Stimulated activated CD4-positive, alpha-beta T cell treated with anti-CD3 and anti-CD28 coated beads, TNF-alpha, amount 100 ng/mL, for 4 hours (primary cell): ENCODE data around the gene MGAT5.

ENCODE experiments used
- DNase-seq, 3 experiments: peaks; one replicate each; pipeline ENCODE4 v3.0.0-alpha.2; 2020; ENCODE audit warnings: low read depth in 3 of 3

Gene MGAT5

DNA sequence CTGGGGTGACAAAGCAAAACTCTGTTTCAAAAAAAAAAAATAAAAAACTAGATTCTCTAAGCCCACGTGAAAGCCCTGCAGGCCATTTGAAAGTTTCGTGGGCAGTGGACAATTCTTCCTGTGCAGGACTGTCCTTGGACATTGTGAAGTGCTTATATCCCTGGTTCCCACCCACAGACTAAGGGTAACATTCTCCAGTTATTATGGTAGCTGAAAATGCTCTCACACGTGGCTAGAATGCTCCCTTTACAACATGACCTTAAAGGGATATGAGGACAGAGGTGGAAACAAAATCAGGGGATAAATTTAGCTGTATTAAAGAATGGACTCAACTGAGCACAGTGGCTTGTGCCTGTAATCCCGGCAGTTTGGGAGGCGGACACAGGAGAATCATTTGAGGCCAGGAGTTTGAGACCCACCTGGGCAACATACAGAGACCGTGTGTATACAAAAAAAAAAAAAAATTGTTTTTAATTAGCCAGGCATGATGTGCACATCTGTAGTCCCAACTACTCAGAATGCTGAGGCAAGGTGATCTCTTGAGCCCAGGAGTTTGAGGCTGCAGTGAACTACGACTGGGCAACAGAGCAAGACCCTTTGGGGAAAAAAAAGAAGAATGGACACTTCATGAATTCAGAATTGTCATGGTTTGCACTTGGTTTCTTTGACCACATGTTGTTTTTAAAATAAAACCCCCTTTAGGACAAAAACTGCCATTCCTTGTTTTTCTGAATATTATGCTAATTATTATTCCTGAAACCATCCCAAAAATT, 167.9 kb downstream of the MGAT5 start:
- DNase-seq: no peak

DNA sequence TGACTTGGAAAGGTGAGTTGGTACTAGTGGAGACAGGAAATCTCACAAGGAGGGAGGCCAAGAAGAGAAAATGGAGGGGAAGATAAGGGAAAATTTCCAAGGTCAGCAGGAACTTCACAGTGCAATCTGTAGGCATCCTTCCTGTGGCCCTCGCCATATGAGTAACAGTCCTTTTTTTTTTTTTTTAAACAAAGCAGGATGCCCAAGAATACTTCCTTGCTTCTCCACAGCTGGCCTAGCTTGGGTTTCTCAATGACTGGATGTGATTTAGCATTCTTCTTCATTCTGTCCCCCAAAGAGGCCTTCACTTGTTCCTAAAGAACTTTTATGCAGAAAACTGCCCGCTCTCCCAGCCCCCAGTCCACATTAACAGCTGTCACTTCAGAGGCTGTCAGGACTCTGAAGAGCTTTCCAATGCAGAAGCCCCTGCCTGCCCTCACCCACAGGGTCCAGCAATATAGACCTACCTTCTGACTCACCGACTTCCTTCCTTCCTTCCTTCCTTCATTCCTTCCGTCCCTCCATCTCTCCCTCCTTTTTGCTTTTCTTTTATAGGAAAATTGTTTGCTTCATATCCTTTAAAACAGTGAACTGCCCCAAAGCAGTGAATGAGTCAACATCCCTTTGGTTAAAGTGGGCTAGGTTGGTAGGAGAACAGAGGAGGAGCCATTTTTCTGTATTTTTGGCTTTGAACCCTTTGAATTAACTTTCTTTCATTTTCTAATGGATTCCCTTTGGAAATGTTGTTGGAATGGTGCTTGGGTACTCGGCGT, 172.0 kb downstream of the MGAT5 start:
- DNase-seq: no peak

DNA sequence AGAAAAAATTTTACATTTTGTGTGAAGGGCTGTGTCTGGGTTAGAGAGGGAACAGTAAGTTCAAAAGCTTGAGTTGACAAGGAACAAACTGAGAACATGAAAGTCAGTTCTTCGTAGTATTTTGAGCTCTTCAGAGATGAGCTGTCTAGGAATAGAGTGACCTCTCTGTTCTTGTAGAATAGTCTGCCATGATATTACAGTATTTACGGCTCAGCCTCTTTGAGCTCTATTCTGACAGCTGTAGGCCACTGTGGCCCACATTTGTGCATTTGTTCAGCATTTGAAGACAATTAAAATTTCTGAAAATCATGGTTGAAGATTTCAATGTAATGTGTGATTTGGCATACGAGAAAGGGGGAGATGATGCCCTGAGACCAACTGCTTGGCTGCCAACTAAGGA, 172.8 kb downstream of the MGAT5 start:
- DNase-seq: no peak

DNA sequence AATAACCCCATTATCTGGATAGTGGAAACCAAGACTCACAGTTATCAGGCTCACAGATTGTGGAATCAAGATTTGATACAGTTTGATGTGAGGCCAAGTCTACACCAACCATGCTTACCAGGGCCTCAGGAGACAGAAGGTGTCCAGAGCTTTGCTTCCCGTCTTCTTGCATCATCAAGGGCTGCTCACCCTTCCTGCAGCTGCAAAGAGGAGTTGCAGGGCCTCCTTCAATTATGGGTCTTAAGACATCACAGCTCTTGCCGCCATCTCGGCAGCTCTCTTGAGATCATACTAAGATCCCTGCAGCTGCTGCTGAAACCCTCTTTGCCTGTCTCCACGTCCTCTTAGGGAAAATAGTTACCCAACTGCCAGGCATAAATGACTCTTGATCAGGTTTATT, 176.0 kb downstream of the MGAT5 start:
- no peak for DNase-seq

DNA sequence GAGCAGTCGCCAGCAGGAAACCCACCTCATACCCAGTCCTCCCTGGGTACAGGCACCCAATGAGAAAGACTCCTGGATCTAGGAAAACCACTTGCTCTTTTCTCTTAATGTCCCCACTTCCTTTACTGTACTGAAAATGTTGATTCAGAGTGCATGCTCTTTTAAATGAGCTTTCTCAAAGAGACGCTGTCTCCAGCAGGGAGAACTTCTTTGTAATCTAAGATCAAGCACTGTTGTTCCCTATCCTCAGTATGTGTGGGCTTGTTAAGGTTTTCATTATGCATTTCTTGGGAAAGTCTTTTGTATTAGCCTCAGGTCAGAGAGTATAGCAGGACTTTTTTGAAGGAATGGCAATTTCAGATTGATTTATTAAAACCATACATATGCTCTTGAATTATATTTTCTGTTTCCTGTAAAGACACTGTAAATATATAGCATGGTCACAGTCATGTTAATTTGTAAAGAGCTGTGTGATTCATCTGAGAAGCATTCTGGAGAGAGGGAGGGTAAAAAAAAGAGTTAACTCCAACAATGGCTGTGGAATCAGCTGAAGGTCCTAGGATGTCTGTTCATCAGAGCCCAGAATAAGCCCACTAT, 178.1 kb downstream of the MGAT5 start:
- DNase-seq: no peak

DNA sequence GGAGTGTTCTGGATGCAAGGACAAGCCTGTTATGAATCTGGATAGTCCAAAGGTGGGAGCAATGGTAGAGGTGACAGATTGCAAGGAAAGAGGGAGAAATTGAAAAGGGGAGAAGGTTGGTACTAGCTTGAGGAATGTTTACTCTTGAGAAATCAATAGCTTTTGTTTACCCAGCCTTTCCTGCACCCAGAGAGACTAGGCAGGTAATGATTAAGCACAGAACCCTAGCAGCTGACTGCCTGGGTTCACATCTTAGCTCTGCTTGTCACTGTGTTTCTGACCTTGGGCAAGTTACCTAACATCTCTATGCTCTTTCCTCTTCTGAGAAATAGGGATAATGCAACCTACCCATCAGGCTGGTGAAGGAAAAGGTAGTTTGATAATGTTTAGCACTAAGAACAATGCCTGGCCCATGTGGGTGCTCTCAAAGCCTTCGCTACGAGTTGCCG, 178.6 kb downstream of the MGAT5 start:
- no peak for DNase-seq

DNA sequence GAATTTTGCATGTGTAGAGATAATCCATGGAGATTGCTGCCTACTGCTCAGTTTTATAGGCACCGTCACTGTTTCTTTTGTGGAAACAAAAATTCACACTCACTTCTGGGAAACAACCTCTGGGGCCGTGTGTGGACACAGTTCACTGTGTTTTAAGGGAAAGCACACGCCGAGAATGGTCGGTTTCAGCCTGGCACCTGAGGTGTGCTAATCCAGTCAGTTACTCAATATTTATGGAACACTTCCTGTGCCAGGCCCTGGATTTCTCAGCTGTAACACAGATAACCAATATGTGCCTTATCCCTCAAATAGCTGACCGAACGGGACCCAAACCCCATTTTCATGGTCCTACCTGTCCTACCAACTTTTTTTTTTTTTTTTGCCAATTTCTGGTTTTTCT, 179.6 kb downstream of the MGAT5 start:
- no peak for DNase-seq

DNA sequence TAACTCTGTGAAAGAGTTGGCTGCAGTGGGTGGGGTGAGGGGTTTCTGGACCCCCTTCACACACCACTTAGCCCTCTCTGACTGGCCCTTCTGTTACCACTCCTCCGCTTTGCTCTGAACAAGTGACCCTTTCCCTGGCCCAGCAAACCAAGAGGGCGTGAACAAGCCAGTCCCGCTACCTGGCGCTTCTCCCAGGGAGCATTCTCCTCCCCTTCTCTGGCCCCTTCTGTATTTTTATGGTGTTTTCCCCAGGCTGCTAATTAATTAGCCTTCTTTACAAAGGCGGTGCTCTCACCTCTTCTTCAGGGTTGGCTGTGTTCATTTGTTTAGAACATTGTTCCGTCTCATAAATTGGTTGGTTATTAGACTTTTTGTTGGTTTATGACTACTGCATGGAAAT, 180.1 kb downstream of the MGAT5 start:
- DNase-seq: no peak

DNA sequence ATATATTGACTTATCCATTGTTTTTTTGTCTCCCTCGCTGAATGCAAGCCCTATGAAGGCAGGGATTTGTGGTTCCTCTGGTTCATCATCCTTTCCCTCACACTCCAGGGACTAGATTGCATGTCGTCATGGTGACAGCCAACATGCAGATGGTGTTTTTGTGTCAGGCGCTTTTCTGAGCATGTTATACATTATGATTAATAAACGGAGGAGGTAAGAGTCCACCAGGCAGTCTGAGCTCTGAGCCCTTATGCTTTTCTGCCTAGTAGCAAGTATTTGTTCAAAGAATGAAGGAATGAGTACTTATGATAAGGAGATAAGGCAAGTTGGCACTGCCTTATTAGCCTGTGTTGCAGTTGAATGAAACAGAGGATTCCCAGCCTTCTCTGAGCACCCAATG, 181.6 kb downstream of the MGAT5 start:
- DNase-seq: no peak

DNA sequence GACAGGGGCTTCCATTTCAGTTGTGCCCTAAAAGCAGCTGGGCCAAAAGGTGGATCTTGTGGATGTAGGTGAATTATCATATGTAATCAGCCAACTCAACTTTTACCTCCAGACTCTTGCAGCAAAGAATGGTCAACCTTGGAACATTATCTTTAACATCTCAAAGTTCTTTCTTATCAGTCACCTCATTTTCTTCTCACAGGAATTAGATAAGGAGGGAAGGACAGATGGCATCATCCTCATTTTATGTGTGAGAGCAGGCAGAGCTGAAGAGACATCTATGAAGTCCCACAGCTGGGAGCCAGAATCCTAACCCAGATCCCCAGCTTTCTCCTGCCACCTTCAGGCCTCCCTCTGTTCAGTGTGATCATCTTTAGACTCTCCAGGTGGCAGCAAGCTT, 182.1 kb downstream of the MGAT5 start:
- no peak for DNase-seq

DNA sequence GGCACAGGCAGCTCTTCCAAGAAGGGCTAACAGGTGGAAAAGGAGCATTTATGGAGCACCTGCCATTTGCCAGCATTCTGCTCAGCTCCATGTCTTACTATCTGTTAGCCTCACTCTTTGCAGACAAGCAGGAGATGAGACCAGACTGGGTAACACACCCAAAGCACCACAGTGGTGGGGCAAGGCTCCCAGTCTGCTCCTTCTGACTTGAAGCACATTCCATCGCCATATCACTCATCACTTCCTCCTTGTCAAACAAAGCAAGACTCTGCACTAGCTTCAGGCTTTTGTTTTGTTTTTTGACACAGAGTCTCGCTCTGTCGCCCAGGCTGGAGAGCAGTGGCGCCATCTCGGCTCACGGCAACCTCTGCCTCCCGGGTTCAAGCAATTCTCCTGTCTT, 182.8 kb downstream of the MGAT5 start:
- no peak for DNase-seq

DNA sequence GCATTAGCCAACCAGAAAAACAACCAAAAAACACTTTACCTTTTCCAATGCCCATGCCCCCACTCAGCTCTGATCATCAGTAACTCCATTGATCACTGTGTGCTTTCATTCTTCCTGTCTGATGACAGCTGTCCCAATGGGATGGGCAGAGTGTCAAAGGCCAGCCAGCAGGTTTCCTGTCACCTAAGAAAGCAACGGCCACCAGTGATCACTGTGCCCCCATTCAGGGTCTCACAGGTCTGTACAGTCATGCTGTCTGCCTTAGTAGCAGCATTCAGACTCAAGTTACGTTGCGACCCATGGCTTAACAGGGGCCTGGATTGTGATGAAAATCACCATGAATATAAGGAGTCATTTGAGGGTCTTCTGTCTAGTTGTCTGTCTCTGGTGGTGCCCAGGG, 184.5 kb downstream of the MGAT5 start:
- no peak for DNase-seq

DNA sequence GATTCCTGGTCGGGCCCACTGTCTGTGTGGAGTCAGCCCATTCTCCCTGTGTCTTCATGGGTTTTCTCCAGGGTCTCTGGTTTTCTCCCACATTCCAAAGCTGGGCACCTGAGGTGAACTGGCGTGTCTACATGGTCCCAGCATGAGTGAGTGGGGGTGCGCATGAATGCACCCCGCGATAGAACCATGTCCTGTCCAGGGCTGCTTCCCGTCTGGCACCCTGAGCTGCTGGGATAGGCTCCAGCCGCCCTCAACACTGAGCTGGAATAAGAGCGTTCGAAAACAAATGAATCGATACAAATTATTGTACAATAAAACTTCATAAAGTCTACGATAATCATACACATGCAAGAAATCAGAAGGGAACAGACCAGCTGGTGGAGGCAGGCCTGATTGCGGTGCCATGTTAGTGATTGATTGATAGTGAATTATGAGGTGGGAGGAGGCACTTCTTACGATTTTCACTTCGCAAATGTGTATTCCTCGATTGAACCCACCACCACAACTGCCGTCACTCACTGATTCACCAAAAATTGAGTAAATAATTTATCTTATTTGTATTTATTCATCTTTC, 186.6 kb downstream of the MGAT5 start:
- no peak for DNase-seq

DNA sequence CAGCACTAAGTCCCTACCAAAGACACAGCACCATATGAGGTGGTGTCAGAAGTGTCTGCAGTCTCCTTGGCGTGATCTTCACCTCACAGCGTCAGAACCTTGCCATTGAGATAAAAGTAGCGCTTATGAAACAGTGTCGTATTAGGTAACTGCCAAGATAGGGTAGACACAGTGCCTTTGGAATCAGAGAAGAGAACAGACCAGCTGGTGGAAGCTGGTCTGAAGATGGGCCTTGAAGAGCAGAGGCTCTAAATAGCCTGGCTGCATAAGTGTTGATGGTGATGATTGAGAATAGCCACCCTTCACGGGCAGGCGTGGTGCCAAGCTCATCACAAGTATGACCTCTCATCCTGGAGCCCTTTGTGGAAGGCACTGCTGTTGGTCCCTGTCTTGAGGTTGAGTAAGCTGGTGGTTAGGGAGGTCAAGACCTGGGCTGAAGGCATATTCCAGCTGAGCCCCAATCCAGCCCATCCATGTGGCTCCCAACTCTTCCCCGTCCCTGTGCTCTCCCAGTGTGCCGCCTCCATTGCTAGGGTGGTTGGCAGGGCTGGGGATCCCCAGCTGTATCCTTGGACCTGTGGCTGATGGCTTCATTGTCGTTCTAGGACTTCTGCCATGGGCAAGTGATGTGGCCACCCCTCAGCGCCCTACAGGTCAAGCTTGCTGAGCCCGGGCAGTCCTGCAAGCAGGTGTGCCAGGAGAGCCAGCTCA, 187.4 kb downstream of the MGAT5 start:
- DNase-seq: no peak

DNA sequence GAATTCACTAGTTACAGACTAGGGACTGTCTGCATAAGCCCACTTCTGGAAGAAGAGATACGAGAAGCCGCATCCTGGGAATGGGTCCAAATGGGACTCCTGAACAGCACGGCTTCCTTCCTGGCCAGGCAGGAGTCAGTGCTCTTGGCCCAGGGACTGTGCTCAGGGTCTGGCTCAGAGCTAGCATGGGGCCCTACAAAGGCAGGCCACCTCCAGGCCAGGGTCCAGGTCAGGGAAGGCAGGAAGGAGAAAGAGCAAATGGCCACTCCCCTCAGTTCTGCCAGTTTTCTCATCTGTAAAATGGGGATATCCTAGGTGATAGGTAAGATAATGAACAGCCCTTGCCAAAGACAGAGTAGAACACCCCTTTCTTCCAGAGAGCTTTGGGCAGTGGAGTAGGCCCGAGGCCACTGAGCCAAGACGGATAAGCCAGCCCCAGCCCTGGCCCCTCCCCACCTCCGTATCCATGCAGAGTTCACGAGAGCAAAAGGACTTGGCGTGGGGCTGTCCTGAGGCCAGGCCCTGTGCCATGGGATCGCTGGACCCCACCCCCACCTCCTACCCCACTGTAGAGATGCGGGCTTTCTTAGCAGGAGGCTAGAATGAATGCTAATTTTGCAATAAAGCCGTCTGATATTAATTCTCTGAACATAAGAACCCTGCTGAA, 190.1 kb downstream of the MGAT5 start:
- DNase-seq: no peak

DNA sequence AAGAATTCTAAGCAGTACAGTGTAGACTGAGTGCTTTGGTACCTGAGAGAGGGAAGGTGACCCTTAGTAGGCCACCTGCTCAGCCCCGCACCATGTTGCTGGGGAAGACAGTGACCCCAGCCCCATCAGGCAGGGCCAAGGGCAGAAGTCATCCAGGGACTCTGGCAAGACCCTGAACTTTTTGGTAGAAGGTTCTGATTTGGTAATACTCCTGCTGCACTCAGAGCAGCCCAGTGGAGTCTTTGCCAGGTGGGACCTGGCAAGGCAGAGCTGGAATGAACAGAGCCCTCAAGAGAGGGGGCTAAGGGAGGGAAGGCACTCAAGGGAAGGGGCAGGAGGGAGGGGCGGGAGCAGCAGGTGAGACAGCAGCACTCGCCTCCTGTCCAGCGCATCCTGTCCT, 191.2 kb downstream of the MGAT5 start:
- no peak for DNase-seq

DNA sequence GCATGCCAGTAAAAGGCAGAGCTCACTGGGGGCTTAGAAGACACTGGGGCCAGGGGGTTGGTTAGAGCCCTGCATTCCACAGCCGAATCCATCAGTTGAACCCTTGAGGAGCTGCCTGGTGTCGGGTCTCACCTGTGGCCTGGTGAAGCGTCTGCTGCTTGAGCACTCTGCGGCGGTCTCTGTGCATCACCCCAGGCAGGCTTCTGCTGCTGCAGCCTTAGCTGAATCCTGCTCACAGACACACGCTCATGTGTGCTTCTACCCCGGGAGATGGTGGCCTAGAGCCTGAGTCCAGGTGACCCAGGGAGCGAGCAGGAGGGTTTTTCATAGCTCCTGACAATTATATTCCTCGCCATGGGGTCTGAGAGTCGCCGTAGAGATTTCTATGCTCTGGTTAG, 192.1 kb downstream of the MGAT5 start:
- DNase-seq: no peak

DNA sequence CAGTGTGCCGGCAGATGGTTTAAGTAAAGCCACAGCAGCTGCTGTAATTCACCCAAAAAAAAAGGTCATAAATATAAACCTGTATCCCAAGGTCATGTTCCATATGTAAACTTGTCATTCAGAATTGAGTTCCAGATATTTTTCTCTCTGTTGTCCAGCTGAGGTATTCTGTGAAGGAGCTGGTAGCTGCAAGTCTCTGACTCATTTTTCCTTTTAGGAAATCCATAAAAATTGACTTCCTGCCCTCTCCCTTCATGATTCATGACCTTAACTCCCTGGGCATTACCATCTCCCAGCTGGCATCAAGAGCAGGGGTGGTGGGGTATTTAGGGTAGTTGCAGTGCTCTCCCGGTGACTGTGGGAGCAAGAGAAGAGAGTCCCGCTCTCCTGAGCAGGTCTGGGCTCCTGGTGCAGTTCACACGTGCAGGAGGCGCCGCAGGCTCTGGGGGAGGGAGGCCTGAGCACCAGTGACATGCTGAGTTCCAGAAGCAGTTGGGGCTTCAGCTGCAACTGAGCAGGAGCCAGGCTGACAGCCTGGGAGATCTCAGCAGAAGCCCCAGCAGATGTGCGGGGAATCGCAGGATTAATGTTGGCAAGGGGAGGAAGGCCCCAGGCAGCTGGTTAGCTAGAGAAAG, 192.6 kb downstream of the MGAT5 start:
- DNase-seq: no peak

DNA sequence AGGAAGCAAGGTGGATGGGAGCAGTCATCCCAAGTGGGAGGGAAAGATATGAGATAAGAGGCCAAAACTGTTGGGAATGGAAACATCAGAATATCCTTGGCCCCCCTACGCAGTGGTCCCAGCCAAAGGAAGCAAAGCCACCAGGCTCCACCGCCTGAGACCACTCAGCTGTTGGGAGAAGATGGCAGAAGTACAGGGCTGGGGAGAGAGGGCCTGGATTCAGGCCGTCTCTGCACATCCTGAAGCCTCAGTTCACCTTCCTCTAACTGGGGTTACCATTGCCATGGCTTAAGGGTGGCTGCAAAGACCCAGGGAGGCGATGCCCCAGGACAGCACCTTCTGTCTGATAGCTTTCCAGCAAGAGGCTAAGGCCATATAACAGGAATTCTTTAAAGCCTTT, 193.8 kb downstream of the MGAT5 start:
- DNase-seq: no peak

DNA sequence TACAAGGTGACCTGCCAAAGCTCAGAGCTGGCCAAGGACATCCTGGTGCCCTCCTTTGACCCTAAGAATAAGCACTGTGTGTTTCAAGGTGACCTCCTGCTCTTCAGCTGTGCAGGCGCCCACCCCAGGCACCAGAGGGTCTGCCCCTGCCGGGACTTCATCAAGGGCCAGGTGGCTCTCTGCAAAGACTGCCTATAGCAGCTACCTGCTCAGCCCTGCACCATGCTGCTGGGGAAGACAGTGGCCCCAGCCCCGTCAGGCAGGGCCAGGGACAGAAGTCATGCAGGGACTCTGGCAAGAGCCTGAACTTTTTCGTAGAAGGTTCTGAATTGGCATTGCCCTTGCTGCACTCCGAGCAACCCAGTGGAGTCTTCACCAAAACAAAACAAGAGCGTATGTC, 194.8 kb downstream of the MGAT5 start:
- no peak for DNase-seq

DNA sequence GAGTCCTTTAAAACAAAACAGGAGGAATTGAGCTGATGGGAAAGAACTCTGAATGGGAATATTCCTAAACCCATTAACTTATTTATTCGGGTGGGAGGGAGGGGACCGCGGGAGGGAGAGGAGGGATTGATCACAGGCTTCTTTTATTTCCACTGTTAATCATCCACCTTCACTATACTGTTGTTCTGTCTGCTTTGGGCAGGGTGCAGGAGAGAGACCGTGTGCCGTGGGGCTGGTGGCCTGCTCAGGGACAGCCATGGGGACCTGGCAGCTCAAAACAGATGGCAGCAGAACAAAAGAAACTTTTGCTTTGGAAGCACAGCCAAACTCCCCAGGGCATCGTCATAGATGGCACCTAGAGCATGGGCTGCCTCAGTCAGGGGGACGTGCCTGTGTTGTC, 195.3 kb downstream of the MGAT5 start:
- no peak for DNase-seq
